MCF 10A (cell line): Measurements from ENCODE around the gene MACC1. TPM values are rescaled to one million over a fixed set of nuclear protein-coding genes. Genes with fewer than 3 reads are reported as not detected.

Experiments used
- BruUV-seq: library from RNA; stranded (reverse); fragments of 400-500 nt; replicated peaks from 2 replicates; lab custom pipeline; 2021; lab: Mats Ljungman, UMichigan
- CTCF ChIA-PET: fragments of 300-600 bp; sonication (Branson Sonifier 250); formaldehyde crosslinking; extraction: SDS; loops from one replicate; lab custom pipeline; 2021; ENCODE audit warnings: antibody characterized with exemption, inconsistent platforms; lab: Yijun Ruan, JAX
- POLR2A ChIA-PET: fragments of 300-600, 350-650 bp; sonication (Branson Sonifier 250); formaldehyde crosslinking; extraction: SDS; loops from one replicate; lab custom pipeline; 2020; ENCODE audit warnings: antibody characterized with exemption, inconsistent platforms; lab: Yijun Ruan, JAX
- DNase-seq: peaks from one replicate; pipeline ENCODE4 v3.0.0-alpha.2; 2018; ENCODE audit not compliant: unreplicated experiment
- H3K27ac Mint-ChIP-seq: one replicate; pipeline ENCODE4 v1.8.0; 2022; ENCODE audit warnings: mild to moderate bottlenecking, low read depth, mixed read lengths; ENCODE audit not compliant: unreplicated experiment
- H3K27me3 Mint-ChIP-seq: one replicate; pipeline ENCODE4 v1.8.0; 2022; ENCODE audit warnings: mixed read lengths; ENCODE audit not compliant: insufficient read depth, unreplicated experiment
- H3K36me3 Mint-ChIP-seq: one replicate; pipeline ENCODE4 v1.8.0; 2022; ENCODE audit warnings: mild to moderate bottlenecking, moderate library complexity, mixed read lengths; ENCODE audit not compliant: insufficient read depth, unreplicated experiment
- H3K4me1 Mint-ChIP-seq: one replicate; pipeline ENCODE4 v1.8.0; 2022; ENCODE audit warnings: mixed read lengths; ENCODE audit not compliant: insufficient read depth, unreplicated experiment
- H3K4me3 Mint-ChIP-seq: one replicate; pipeline ENCODE4 v1.8.0; 2022; ENCODE audit warnings: mild to moderate bottlenecking, moderate library complexity, mixed read lengths; ENCODE audit not compliant: unreplicated experiment
- H3K9me3 Mint-ChIP-seq: one replicate; pipeline ENCODE4 v1.8.0; 2022; ENCODE audit warnings: mixed read lengths; ENCODE audit not compliant: unreplicated experiment
- intact Hi-C: fragments of 100-400 bp; cut with micrococcal nuclease; formaldehyde crosslinking; loops from 2 replicates; pipeline ENCODE4 v1.14.1; 2022
- total RNA-seq: library from RNA; stranded (reverse); gene quantifications from 2 replicates; pipeline ENCODE4 v1.2.3, GENCODE V29; 2022
- TF ChIP-seq, protein P1 (sequence below): fragments of 200-600 bp; IDR thresholded peaks from one replicate; pipeline ENCODE4 v1.8.0; 2022; ENCODE audit warnings: antibody characterized with exemption, mild to moderate bottlenecking; ENCODE audit not compliant: unreplicated experiment

MACC1 gene
- total RNA-seq, 1 experiment from 2014 or later: 0.14 TPM

- Mint-ChIP-seq H3K4me1 (no peaks in the 10 kb centered on the region), H3K36me3 (no peaks in the 10 kb centered on the region), H3K27me3 (no peaks in the 10 kb centered on the region), H3K9me3 (no peaks in the 10 kb centered on the region), H3K4me3 (no peak overlapping the region), H3K27ac (no peak overlapping the region)
- DNase-seq: no peak
- intact Hi-C loops: loop anchor here (10.0 kb wide), 2 partner anchors 192 to 222 kb away; no protein-coding TSS in a partner anchor
- POLR2A ChIA-PET: no interaction called here
- CTCF ChIA-PET: no interaction called here
- no TSS peak for BruUV-seq
- TF ChIP-seq, protein P1, sequence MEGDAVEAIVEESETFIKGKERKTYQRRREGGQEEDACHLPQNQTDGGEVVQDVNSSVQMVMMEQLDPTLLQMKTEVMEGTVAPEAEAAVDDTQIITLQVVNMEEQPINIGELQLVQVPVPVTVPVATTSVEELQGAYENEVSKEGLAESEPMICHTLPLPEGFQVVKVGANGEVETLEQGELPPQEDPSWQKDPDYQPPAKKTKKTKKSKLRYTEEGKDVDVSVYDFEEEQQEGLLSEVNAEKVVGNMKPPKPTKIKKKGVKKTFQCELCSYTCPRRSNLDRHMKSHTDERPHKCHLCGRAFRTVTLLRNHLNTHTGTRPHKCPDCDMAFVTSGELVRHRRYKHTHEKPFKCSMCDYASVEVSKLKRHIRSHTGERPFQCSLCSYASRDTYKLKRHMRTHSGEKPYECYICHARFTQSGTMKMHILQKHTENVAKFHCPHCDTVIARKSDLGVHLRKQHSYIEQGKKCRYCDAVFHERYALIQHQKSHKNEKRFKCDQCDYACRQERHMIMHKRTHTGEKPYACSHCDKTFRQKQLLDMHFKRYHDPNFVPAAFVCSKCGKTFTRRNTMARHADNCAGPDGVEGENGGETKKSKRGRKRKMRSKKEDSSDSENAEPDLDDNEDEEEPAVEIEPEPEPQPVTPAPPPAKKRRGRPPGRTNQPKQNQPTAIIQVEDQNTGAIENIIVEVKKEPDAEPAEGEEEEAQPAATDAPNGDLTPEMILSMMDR: no peak
Measured at GRCh38 chr7:20176578-20177242, 40.5 kb downstream of the MACC1 start.

DNA sequence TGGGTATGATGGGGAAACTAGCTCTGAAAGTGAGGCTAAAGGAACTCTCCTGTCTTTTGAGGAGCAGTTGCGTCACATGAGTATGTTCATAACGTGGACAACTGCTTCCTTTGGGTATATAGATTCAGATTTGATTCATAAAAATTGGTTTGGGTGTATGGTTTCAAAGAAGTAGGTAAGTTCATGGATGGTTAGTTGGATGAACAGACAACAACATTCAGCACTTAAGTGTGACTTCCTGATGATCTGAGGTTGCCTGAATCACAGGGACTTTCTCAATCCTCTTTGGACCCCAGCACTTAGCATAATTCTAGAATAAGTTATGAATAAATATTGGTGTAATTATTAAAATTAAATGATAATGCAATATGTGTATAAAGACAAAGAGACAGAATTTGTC, 43.4 kb downstream of the MACC1 start:
- Mint-ChIP-seq H3K9me3 (no peaks in the 10 kb centered on the region), H3K27me3 (no peaks in the 10 kb centered on the region)
- DNase-seq: no peak

DNA sequence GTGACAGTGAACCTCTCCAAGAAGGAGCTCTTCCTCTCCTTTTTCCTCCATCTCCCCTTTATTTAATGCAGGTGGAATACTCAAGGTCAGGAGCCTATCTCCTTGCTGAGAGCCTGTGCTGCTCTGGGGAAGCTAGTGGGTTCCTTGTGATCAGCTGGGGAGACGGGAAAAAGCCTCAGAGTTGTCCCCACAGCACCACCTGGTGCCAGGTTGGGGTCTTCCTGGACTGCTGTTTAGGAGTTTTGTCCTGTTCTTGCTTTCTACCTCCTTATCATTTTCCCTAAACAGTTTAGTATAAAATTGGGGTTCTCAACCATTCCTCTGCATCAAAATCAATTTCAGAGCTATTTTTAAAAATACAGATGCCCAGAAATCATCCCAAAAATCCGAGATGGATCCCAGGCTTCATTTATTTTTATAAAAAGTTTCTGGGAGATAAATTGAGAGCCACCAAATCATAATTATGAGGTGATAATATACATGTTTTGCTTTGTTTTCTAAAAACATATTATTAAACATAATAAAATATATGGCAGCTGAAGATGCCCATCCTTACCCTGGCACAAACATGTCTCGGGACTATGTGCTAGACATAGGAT, 44.3 kb downstream of the MACC1 start:
- BruUV-seq: no TSS peak
- TF ChIP-seq, protein P1: peak; percentile 60
- Mint-ChIP-seq H3K27ac (no peak overlapping the region), H3K4me3 (no peak overlapping the region), H3K9me3 (no peaks in the 10 kb centered on the region), H3K4me1 (no peaks in the 10 kb centered on the region), H3K36me3 (no peaks in the 10 kb centered on the region), H3K27me3 (no peaks in the 10 kb centered on the region)
- ChIA-PET CTCF (interaction anchor here (0.6 to 3.0 kb wide), 37 partner anchors 12 to 549 kb away, joined by 3 to 35 read pairs (median 4); partner anchors contain the start of gene POLR1F), POLR2A (interaction anchor here (0.6 kb wide), 1 partner anchor 45 kb away, joined by 3 read pairs; no protein-coding TSS in a partner anchor)
- intact Hi-C loops: loop anchor here (1.0 to 10.0 kb wide), 6 partner anchors 136 to 426 kb away; no protein-coding TSS in a partner anchor
- DNase-seq: peak; percentile 71

More for the DNA sequence above, 43.4 kb downstream of the MACC1 start:
- ChIA-PET CTCF (interaction anchor here (0.5 to 3.0 kb wide), 12 partner anchors 15 to 459 kb away, joined by 3 to 35 read pairs (median 9); no protein-coding TSS in a partner anchor), POLR2A (no interaction called here)
- no TSS peak for BruUV-seq
- Mint-ChIP-seq H3K4me3 (no peak overlapping the region), H3K36me3 (no peaks in the 10 kb centered on the region), H3K4me1 (no peaks in the 10 kb centered on the region), H3K27ac (no peak overlapping the region)
- TF ChIP-seq, protein P1: no peak
- intact Hi-C loops: loop anchor here (2.0 to 10.0 kb wide), 5 partner anchors 135 to 427 kb away; no protein-coding TSS in a partner anchor

DNA sequence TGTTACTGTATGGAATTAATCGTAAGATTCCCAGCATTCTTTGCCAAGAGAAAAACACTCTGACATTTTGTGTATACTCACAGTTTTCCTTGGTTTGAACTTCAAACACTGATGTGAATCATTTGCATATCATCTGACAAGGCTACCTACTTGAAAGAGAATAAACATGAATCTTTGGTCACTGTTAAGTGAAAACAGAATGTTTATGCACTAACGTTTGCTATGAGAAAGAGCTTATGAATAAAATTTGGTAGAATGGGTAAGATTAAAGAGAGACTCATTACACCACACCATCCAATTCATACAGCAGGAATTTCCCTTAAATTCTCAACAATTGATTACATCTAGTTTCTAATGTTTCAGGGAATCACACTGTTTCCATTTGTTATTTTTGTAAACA, 46.6 kb downstream of the MACC1 start:
- Mint-ChIP-seq H3K27me3 (no peaks in the 10 kb centered on the region), H3K4me1 (no peaks in the 10 kb centered on the region), H3K36me3 (no peaks in the 10 kb centered on the region), H3K4me3 (no peak overlapping the region), H3K9me3 (no peaks in the 10 kb centered on the region), H3K27ac (no peak overlapping the region)
- DNase-seq: no peak
- CTCF ChIA-PET: interaction anchor here (0.7 to 3.0 kb wide), 5 partner anchors 109 to 423 kb away, joined by 4 to 20 read pairs (median 12); no protein-coding TSS in a partner anchor
- BruUV-seq: no TSS peak
- intact Hi-C loops: loop anchor here (5.0 to 10.0 kb wide), 3 partner anchors 186 to 427 kb away; no protein-coding TSS in a partner anchor
- POLR2A ChIA-PET: no interaction called here
- TF ChIP-seq, protein P1: no peak
